ENCODE data around the gene TRMT61A.
"Not testable (repeated sequence)": the region's sequence is repeated elsewhere in the genome, so short reads cannot be mapped to it uniquely, and the experiment has no call there.

The TRMT61A gene

GRCh38 chr14:103521951-103522563 lies 6.9 kb upstream of the TRMT61A start:
- no peak for DNase-seq (ENCODE audit: low read depth, low spot score)

GRCh38 chr14:103522649-103523574 lies 6.1 kb upstream of the TRMT61A start, which contains the start of gene CKB:
Gene CKB, minus strand, starts transcription at chr14:103522830. Its CDS starts 337 bp downstream, at chr14:103522493.
- DNase-seq (ENCODE audit: low read depth, low spot score): peak; percentile 81

- DNase-seq (ENCODE audit: low read depth, low spot score): no peak
These were observed 5.4 kb upstream of the TRMT61A start for GRCh38 chr14:103523575-103523954.

GRCh38 chr14:103524002-103524935 lies 4.7 kb upstream of the TRMT61A start:
- DNase-seq (ENCODE audit: low read depth, low spot score): no peak

- not testable (repeated sequence) for DNase-seq (ENCODE audit: low read depth, low spot score)
These were observed 3.4 kb upstream of the TRMT61A start for GRCh38 chr14:103525430-103526246.

- DNase-seq (ENCODE audit: low read depth, low spot score): no peak
These were observed 2.6 kb upstream of the TRMT61A start for GRCh38 chr14:103526247-103526913.

- no peak for DNase-seq (ENCODE audit: low read depth, low spot score)
These were observed 2.1 kb upstream of the TRMT61A start for GRCh38 chr14:103526914-103527248.

- DNase-seq (ENCODE audit: low read depth, low spot score): peak; percentile 3
These were observed 1.4 kb upstream of the TRMT61A start for GRCh38 chr14:103527408-103528145.

- peak; percentile 28 for DNase-seq (ENCODE audit: low read depth, low spot score)
These were observed 830 bp upstream of the TRMT61A start for GRCh38 chr14:103528146-103528586.

- no peak for DNase-seq (ENCODE audit: low read depth, low spot score)
These were observed 678 bp downstream of the TRMT61A start for GRCh38 chr14:103529383-103530365.

GRCh38 chr14:103530390-103530789 lies 1.4 kb downstream of the TRMT61A start:
- peak; percentile 73 for DNase-seq (ENCODE audit: low read depth, low spot score)

- DNase-seq (ENCODE audit: low read depth, low spot score): no peak
These were observed 1.8 kb downstream of the TRMT61A start for GRCh38 chr14:103530831-103531230.

- no peak for DNase-seq (ENCODE audit: low read depth, low spot score)
These were observed 2.6 kb downstream of the TRMT61A start for GRCh38 chr14:103531421-103532215.

GRCh38 chr14:103532216-103533136 lies 3.5 kb downstream of the TRMT61A start:
- no peak for DNase-seq (ENCODE audit: low read depth, low spot score)

GRCh38 chr14:103533137-103533998 lies 4.4 kb downstream of the TRMT61A start:
- DNase-seq (ENCODE audit: low read depth, low spot score): no peak
